Mucosa of gallbladder (tissue), 1 donor: ENCODE measurements around the gene TMEM107. TPM values are rescaled to one million over a fixed set of nuclear protein-coding genes. Genes with fewer than 3 reads are reported as not detected.
"Not testable (repeated sequence)": the region's sequence is repeated elsewhere in the genome, so short reads cannot be mapped to it uniquely, and the experiment has no call there.

Experiments used
- DNase-seq: peaks from one replicate; pipeline ENCODE4 v3.0.0-alpha.2; 2020; ENCODE audit warnings: low spot score
- total RNA-seq: library from RNA; stranded (reverse); gene quantifications from one replicate; pipeline ENCODE4 v1.2.1, GENCODE V29; 2021
- donor health status: DM: no; HTN: no; CAD: no.

Gene TMEM107
- 22.5 TPM for total RNA-seq

- peak; percentile 88 for DNase-seq
Observed at GRCh38 chr17:8176197-8176940, at the start of gene TMEM107. Gene TMEM107 (minus strand): TSS chr17:8176380. CDS start chr17:8176286, 94 bp downstream.

GRCh38 chr17:8224891-8225812, 49.0 kb upstream of the TMEM107 start:
- DNase-seq = no peak

- peak; percentile 47 for DNase-seq
Observed at GRCh38 chr17:8223356-8224126, 47.4 kb upstream of the TMEM107 start.

GRCh38 chr17:8222630-8223355, 46.6 kb upstream of the TMEM107 start:
- peak; percentile 94 for DNase-seq

GRCh38 chr17:8222380-8222629, 46.1 kb upstream of the TMEM107 start:
- no peak for DNase-seq

- DNase-seq = peak; percentile 95
Observed at GRCh38 chr17:8221663-8222379, 45.6 kb upstream of the TMEM107 start.

GRCh38 chr17:8220783-8221662, 44.8 kb upstream of the TMEM107 start:
- peak; percentile 95 for DNase-seq

- DNase-seq = not testable (repeated sequence)
Observed at GRCh38 chr17:8214000-8214399, 37.8 kb upstream of the TMEM107 start.

GRCh38 chr17:8212312-8213180, 36.4 kb upstream of the TMEM107 start:
- no peak for DNase-seq

GRCh38 chr17:8210761-8211458, 34.7 kb upstream of the TMEM107 start:
- no peak for DNase-seq

- peak; percentile 96 for DNase-seq
Observed at GRCh38 chr17:8209907-8210760, 34.0 kb upstream of the TMEM107 start, which contains the start of gene AURKB. Gene AURKB (minus strand): TSS chr17:8210575. CDS start chr17:8210224, 351 bp downstream.

GRCh38 chr17:8206536-8206935, 30.4 kb upstream of the TMEM107 start:
- no peak for DNase-seq

- no peak for DNase-seq
Observed at GRCh38 chr17:8204761-8205555, 28.8 kb upstream of the TMEM107 start.

- DNase-seq = peak; percentile 94
Observed at GRCh38 chr17:8192070-8192815, 16.1 kb upstream of the TMEM107 start.

- no peak for DNase-seq
Observed at GRCh38 chr17:8190506-8190905, 14.3 kb upstream of the TMEM107 start.
